CD4-positive, alpha-beta T cell treated with Interleukin-2 at 100 ng/mL for 4 hours (primary cell): ENCODE results near the gene TTC13.
"Not testable (repeated sequence)": the region's sequence is repeated elsewhere in the genome, so short reads cannot be mapped to it uniquely, and the experiment has no call there.

Source experiments
- DNase-seq: peaks from one replicate; pipeline ENCODE4 v3.0.0-alpha.2; 2020; ENCODE audit warnings: low spot score

TTC13 gene

GRCh38 chr1:230978491-230979388 is at the start of gene TTC13, which contains the start of gene ARV1:
TSS of gene TTC13 (minus strand) at chr1:230978861. CDS start at chr1:230978830, 31 bp downstream.
TSS of gene ARV1 (plus strand) at chr1:230979094. CDS start at chr1:230979106, 12 bp downstream.
- DNase-seq = peak; percentile 98

- DNase-seq = no peak
Measured at GRCh38 chr1:231027971-231028370, 49.3 kb upstream of the TTC13 start.

- DNase-seq = no peak
Measured at GRCh38 chr1:231027136-231027925, 48.7 kb upstream of the TTC13 start.

- no peak for DNase-seq
Measured at GRCh38 chr1:231026576-231026975, 47.9 kb upstream of the TTC13 start.

- DNase-seq = no peak
Measured at GRCh38 chr1:231023150-231023549, 44.5 kb upstream of the TTC13 start.

GRCh38 chr1:231022543-231022942 is 43.9 kb upstream of the TTC13 start:
- DNase-seq = not testable (repeated sequence)

GRCh38 chr1:231021540-231022031 is 42.9 kb upstream of the TTC13 start:
- no peak for DNase-seq

GRCh38 chr1:231020816-231021215 is 42.2 kb upstream of the TTC13 start:
- no peak for DNase-seq

- no peak for DNase-seq
Measured at GRCh38 chr1:231020139-231020601, 41.5 kb upstream of the TTC13 start.

GRCh38 chr1:231019711-231020110 is 41.0 kb upstream of the TTC13 start:
- DNase-seq = no peak

- no peak for DNase-seq
Measured at GRCh38 chr1:231016966-231017365, 38.3 kb upstream of the TTC13 start.

GRCh38 chr1:231016234-231016633 is 37.6 kb upstream of the TTC13 start:
- DNase-seq = no peak

- DNase-seq = no peak
Measured at GRCh38 chr1:231013391-231014015, 34.8 kb upstream of the TTC13 start.

GRCh38 chr1:231011963-231012362 is 33.3 kb upstream of the TTC13 start:
- DNase-seq = no peak

GRCh38 chr1:231011360-231011759 is 32.7 kb upstream of the TTC13 start:
- DNase-seq = no peak

- DNase-seq = not testable (repeated sequence)
Measured at GRCh38 chr1:231007535-231007934, 28.9 kb upstream of the TTC13 start.

- no peak for DNase-seq
Measured at GRCh38 chr1:231001892-231002291, 23.2 kb upstream of the TTC13 start.

- DNase-seq = no peak
Measured at GRCh38 chr1:231000639-231001038, 22.0 kb upstream of the TTC13 start.

GRCh38 chr1:231000201-231000600 is 21.5 kb upstream of the TTC13 start:
- no peak for DNase-seq

GRCh38 chr1:230994860-230995259 is 16.2 kb upstream of the TTC13 start:
- DNase-seq = no peak

GRCh38 chr1:230992100-230992774 is 13.6 kb upstream of the TTC13 start:
- no peak for DNase-seq

- DNase-seq = no peak
Measured at GRCh38 chr1:230987448-230987847, 8.8 kb upstream of the TTC13 start.
